Epithelial cell of esophagus (primary cell): ENCODE results near the gene WASF3.

Experiments used
- DNase-seq: peaks from one replicate; pipeline ENCODE4 v3.0.0; 2010; ENCODE audit warnings: low read depth
- H3K4me3 ChIP-seq: 2 replicates; pipeline ENCODE4 v1.5.1; 2011; ENCODE audit warnings: mild to moderate bottlenecking, low read length, control low read depth
- TF ChIP-seq, protein P1 (sequence below): IDR thresholded peaks from 2 replicates; pipeline ENCODE4 v1.5.1; 2011; ENCODE audit warnings: low read depth, mild to moderate bottlenecking, low read length, control low read depth, inconsistent platforms; ENCODE audit not compliant: insufficient read depth; ENCODE audit errors: missing control alignments

WASF3 gene

DNA sequence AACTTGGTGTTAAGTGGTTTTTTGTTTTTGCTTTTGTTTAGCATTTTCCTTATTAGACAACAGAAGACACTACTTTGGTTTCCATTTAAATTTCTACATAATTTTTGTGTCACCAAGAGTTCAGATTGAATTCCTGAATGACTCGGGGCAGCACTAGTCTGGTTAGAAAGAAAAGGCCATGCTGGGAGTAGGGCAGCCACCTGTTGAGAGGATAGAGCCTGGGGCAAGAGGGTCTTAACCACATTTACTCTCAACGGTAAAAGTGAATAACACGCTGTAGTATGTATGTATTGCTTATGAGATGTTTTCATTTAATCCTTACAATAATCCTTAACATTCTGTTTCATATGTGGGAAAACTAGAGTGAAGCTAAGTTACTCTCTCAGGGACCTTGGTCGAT, 131.5 kb downstream of the WASF3 start:
- no peak overlapping the region for H3K4me3 ChIP-seq
- TF ChIP-seq, protein P1, sequence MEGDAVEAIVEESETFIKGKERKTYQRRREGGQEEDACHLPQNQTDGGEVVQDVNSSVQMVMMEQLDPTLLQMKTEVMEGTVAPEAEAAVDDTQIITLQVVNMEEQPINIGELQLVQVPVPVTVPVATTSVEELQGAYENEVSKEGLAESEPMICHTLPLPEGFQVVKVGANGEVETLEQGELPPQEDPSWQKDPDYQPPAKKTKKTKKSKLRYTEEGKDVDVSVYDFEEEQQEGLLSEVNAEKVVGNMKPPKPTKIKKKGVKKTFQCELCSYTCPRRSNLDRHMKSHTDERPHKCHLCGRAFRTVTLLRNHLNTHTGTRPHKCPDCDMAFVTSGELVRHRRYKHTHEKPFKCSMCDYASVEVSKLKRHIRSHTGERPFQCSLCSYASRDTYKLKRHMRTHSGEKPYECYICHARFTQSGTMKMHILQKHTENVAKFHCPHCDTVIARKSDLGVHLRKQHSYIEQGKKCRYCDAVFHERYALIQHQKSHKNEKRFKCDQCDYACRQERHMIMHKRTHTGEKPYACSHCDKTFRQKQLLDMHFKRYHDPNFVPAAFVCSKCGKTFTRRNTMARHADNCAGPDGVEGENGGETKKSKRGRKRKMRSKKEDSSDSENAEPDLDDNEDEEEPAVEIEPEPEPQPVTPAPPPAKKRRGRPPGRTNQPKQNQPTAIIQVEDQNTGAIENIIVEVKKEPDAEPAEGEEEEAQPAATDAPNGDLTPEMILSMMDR, result no peak
- no peak for DNase-seq

DNA sequence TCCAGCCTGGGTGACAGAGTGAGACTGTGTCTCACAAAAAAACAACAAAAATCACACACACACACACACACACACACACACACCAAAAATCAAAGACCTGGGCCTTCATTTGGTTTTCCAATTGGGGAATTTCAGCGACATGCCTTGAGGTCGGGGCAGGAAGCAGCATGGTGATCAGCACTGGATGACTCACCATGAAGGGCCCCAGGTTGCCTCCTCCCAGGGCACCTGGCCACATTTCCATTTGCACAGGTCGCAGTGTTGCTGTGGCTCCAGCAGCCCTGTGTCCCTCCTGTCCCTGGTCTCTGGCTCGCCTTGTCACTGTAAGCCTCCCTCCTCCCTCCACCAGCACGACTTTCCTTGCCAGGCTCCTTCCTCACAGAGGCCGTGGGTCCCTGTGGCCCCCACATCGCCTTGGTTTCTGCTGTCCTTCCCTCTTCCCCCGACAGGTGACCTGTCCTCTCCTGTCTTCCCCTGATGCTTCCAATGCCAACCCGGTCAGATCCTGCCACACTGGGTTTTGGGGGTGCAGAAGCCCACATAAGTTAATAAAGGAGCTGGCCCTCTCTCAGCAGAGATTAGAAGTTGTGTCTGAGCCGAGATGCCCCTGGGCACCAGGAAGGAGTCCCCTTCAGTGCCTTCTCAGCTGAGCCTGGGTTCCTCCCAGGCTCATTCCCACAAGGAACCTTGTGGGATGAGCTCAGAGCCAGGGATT, 136.4 kb downstream of the WASF3 start:
- H3K4me3 ChIP-seq, result no peak overlapping the region
- no peak for DNase-seq
- TF ChIP-seq, protein P1, result no peak

DNA sequence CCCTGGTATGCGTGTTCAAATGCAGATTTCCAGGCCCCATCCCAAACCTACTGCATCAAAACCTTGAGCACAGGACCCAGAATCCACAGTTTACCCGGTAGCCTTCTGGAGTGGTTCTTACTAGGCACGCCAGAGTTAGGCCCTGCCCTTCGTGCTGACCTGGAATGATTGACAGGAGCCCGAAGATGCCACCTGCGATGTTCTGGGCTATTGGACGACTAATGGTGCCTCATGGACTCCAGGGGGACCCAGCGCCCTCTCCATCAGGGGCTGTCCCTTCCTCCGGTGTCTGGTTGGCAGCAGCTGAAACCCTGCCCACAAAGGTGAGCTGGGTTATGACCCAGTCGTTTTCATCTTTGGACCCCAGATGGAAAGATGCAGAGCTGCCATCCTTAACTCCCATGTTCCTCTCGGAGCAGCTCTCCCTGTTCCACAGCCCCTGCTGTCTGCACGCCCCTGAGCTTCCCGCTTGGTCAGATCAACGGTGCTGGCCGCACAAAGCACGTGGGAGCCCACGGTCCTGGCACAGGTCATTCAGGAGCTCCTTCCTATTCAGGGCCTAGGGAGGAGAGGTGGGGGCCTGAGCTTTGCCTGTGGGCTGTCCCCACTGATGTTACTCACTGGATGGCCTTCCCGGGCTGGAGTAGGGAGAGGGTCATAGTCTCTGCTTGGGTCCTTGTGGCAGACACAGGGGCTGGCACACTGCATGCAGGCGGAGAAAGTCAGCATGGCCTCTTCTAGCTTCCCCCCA, 137.3 kb downstream of the WASF3 start:
- DNase-seq, result no peak
- no peak overlapping the region for H3K4me3 ChIP-seq
- TF ChIP-seq, protein P1, result no peak

- no peak overlapping the region for H3K4me3 ChIP-seq
- no peak for DNase-seq
- TF ChIP-seq, protein P1, result no peak
Observed at GRCh38 chr13:26695360-26695705, 137.8 kb downstream of the WASF3 start.

- no peak overlapping the region for H3K4me3 ChIP-seq
- no peak for DNase-seq
- TF ChIP-seq, protein P1, result no peak
Observed at GRCh38 chr13:26695891-26696311, 138.4 kb downstream of the WASF3 start.

DNA sequence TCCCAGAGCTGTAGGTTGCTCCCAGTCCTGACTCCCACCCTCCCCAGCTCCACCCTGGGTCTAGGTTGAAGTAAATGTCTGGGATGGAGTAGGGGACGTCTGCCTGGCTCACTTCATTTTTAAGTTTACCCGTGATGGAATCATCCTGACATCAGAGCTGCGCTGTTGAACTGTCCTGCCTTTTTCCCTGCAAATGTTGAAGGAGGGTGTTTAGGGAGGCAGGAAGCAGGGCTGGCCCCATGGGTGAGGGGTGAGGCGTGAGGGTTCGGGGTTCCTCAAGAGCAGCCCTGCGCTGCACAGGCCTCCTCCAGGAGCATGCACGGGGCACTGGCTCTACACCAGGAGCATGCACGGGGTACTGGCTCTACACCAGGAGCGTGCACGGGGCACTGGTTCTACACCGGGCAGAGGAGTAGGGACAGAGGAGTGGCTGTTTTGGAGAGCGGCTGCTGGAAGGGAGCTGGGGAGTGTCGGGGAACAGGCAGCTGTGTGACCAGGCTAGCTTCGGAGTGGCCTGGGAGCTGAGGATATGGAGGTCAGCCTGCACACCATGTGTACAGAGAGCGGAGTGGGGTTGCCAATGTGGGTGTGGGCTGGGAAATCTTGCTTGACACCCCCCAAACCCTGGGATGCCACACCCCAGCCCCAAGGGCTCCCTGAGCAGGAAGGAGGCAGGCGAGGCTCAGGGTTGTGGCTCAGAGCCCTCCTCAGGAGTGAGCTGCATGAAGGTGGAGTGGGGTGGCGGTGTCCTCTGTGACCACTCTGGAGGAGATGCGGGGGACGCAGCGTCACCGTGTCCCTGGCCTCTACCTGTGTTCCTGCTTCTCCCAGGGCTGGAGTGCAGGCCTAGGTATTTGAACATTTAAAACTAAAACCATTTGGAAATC, 139.8 kb downstream of the WASF3 start:
- no peak overlapping the region for H3K4me3 ChIP-seq
- TF ChIP-seq, protein P1, result no peak
- no peak for DNase-seq
